Measurements from ENCODE around the gene FHIT. TPM values are rescaled to one million over a fixed set of nuclear protein-coding genes. Genes with fewer than 3 reads are reported as not detected.

Gene FHIT
- total RNA-seq, 4 donors from 2014 or later, result 5.0 to 15.3 (median 8.3) TPM

DNA sequence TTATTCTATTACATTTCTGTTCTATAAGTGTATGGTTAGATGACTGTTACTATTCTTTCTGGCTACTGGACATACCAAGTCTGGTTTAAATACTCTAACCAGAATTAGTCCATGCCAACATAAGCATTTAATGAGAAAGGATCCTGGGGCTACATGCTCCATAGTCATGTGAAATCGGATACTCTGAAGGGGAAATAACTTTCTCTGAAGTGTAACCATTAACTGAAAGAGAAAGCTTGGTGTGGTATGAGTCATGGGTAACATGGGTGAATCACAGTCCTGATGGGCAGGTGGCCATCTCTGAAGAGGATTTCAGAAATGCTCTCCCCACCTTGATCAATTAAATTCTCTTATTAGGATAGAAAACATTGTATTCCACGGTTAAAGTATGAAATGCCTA is 69.4 kb downstream of the FHIT start:
- DNase-seq (ENCODE audit: low spot score in 2 of 2), result no peak
- no peak overlapping the region for H3K4me3 ChIP-seq (ENCODE audit: low read depth, poor library complexity, severe bottlenecking)
- 42 to 48% methylated on average over 2 of the region's 2 CpGs for WGBS, 2 donors
- intact Hi-C loops (cut with DNase I; ENCODE audit: low total_unique reads), result loop anchor here (10.0 kb wide), 1 partner anchor 1187 kb away; no protein-coding TSS in a partner anchor
- TF ChIP-seq, protein P1, sequence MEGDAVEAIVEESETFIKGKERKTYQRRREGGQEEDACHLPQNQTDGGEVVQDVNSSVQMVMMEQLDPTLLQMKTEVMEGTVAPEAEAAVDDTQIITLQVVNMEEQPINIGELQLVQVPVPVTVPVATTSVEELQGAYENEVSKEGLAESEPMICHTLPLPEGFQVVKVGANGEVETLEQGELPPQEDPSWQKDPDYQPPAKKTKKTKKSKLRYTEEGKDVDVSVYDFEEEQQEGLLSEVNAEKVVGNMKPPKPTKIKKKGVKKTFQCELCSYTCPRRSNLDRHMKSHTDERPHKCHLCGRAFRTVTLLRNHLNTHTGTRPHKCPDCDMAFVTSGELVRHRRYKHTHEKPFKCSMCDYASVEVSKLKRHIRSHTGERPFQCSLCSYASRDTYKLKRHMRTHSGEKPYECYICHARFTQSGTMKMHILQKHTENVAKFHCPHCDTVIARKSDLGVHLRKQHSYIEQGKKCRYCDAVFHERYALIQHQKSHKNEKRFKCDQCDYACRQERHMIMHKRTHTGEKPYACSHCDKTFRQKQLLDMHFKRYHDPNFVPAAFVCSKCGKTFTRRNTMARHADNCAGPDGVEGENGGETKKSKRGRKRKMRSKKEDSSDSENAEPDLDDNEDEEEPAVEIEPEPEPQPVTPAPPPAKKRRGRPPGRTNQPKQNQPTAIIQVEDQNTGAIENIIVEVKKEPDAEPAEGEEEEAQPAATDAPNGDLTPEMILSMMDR (IDR thresholded peaks at IDR 0.05), result no peak

DNA sequence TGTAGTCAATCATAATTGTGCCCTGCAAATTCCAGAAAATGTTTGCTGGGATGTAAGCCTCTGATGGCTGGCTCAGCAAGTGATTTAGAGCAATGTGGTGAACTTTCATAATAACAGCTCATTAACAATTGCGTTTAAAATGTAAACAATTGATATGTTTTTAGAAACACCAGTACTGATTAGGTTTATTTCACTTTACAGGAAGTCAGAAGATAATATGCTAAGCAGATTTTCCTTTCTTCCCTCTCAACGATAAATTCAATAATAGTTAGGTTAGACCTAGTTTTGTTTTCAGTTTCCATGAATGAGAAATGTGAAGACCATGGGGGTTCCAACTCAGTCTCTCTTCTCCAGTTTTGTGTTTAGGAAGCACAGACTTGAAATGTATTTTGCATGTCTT is 71.0 kb downstream of the FHIT start:
- 60 to 67% methylated on average over 2 of the region's 2 CpGs for WGBS, 2 donors
- intact Hi-C loops (cut with DNase I; ENCODE audit: low total_unique reads), result loop anchor here (10.0 kb wide), 1 partner anchor 1185 kb away; no protein-coding TSS in a partner anchor
- DNase-seq (ENCODE audit: low spot score in 2 of 2), result no peak
- no peak overlapping the region for H3K4me3 ChIP-seq (ENCODE audit: low read depth, poor library complexity, severe bottlenecking)
- TF ChIP-seq, protein P1 (IDR thresholded peaks at IDR 0.05), result no peak
- no peak for TF ChIP-seq POLR2A (IDR thresholded peaks at IDR 0.05)

DNA sequence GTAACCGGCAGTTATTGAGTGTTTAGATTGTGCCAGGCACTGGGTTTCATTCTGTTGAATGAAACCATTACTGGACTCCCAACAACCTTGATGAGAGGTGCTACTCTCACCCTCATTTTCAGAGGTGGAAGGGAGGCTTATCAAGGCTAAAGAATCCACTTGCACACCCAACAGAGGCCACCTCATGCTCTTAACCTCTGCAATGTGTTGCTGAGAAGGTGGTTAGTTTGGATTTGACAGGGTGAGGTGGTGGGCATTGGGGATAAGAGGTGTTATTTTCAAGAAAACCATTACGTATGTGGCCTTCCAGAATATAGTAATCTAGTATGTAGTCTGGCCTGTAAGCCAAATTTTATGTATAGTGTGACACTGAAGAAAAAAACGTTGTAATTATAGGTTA is 73.1 kb downstream of the FHIT start:
- intact Hi-C loops (cut with DNase I; ENCODE audit: low total_unique reads), result no loop called here
- no peak for TF ChIP-seq POLR2A (IDR thresholded peaks at IDR 0.05)
- TF ChIP-seq, protein P1 (IDR thresholded peaks at IDR 0.05), result no peak
- H3K4me3 ChIP-seq (ENCODE audit: low read depth, poor library complexity, severe bottlenecking), result no peak overlapping the region
- WGBS, 2 donors, result 87 to 91% methylated on average over 3 of the region's 3 CpGs
- DNase-seq (ENCODE audit: low spot score in 2 of 2), result no peak

DNA sequence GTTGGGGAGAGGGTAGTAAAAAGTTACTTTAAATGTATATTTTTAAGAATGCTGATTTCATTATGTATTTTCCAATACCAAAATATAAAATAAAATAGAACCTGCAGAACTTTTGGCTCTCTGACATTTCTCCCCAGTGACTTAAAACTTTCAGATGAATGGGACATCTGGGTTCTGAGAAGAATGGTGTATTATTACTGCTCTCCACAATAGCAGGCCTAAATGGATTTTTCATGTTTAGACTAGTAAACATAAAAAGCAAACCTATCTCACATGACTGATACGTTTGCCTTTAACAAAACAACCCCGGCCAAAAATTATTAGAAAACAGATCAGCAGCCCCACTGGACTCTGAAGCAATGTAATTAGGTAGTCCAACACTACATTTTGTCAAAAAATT is 73.8 kb downstream of the FHIT start:
- 76 to 82% methylated on average over 2 of the region's 2 CpGs for WGBS, 2 donors
- H3K4me3 ChIP-seq (ENCODE audit: low read depth, poor library complexity, severe bottlenecking), result no peak overlapping the region
- no peak for DNase-seq (ENCODE audit: low spot score in 2 of 2)
- TF ChIP-seq POLR2A (IDR thresholded peaks at IDR 0.05), result no peak
- TF ChIP-seq, protein P1 (IDR thresholded peaks at IDR 0.05), result no peak
- intact Hi-C loops (cut with DNase I; ENCODE audit: low total_unique reads), result no loop called here

DNA sequence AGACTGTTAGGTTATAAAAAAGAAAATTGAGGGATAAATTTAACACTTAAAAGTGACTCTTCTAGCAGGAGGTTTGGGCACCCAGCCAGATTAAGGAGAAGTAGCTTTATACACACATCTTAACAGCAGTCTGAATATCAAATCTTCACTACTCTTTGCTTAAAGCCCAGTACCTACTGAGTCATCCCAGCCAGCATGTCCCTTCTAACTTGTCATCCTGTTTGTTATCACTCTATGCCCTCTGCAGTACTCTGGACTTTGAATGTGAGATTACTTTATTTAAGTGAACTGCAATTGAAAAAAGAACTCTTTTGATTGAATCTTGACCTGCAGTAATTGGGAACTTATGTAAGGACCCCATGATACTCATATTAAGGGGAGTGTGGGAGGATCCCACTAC is 77.6 kb downstream of the FHIT start:
- intact Hi-C loops (cut with DNase I; ENCODE audit: low total_unique reads), result no loop called here
- no peak for TF ChIP-seq POLR2A (IDR thresholded peaks at IDR 0.05)
- TF ChIP-seq, protein P1 (IDR thresholded peaks at IDR 0.05), result no peak

DNA sequence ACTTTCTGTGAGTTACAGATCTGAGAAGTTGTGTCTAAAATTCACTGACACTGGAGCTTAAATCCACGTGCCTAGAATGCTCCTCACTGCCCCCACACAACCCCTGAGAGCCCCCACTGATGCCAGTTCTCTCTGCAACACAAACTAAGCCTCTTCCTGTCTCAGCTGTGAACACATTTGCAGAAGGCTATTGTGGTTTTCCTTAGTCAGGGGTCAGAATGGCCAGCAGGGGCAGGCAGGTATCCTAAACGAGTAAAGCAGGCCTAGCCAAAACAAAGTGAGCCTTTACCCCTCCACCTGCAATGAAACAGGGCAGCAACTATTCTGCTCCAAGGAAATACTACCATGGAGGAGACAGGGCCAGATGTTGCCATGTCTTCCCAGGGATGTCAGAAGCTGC is 78.6 kb downstream of the FHIT start:
- no peak overlapping the region for H3K4me3 ChIP-seq (ENCODE audit: low read depth, poor library complexity, severe bottlenecking)
- TF ChIP-seq, protein P1 (IDR thresholded peaks at IDR 0.05), result no peak
- TF ChIP-seq POLR2A (IDR thresholded peaks at IDR 0.05), result no peak
- intact Hi-C loops (cut with DNase I; ENCODE audit: low total_unique reads), result no loop called here
- no peak for DNase-seq (ENCODE audit: low spot score in 2 of 2)
- 25 to 70% methylated on average over 2 of the region's 2 CpGs for WGBS, 2 donors

More for the DNA sequence above, 77.6 kb downstream of the FHIT start:
- no peak for DNase-seq (ENCODE audit: low spot score in 2 of 2)
- no peak overlapping the region for H3K4me3 ChIP-seq (ENCODE audit: low read depth, poor library complexity, severe bottlenecking)
